Activated CD4-positive, alpha-beta memory T cell treated with anti-CD3 and anti-CD28 coated beads for 36 hours (primary cell): ENCODE data around the gene LRBA. TPM values are rescaled to one million over a fixed set of nuclear protein-coding genes. Genes with fewer than 3 reads are reported as not detected.
"Not testable (repeated sequence)": the region's sequence is repeated elsewhere in the genome, so short reads cannot be mapped to it uniquely, and the experiment has no call there.

Source experiments
- CTCF ChIA-PET: fragments of 350-600 bp; sonication (Branson Sonifier 250); formaldehyde crosslinking; loops from one replicate; lab custom pipeline; 2021; ENCODE audit warnings: antibody characterized with exemption, inconsistent platforms; lab: Charles Lee
- POLR2A ChIA-PET: fragments of 350-600 bp; sonication (Branson Sonifier 250); formaldehyde crosslinking; loops from one replicate; lab custom pipeline; 2021; ENCODE audit warnings: antibody characterized with exemption; lab: Charles Lee
- DNase-seq: peaks from one replicate; pipeline ENCODE4 v3.0.0-alpha.2; 2020
- H3K27ac Mint-ChIP-seq: one replicate; pipeline ENCODE4 v1.8.0; 2021; ENCODE audit warnings: mixed read lengths
- H3K27me3 Mint-ChIP-seq: one replicate; pipeline ENCODE4 v1.8.0; 2021; ENCODE audit warnings: mixed read lengths
- H3K36me3 Mint-ChIP-seq: one replicate; pipeline ENCODE4 v1.8.0; 2021; ENCODE audit warnings: mixed read lengths
- H3K4me1 Mint-ChIP-seq: one replicate; pipeline ENCODE4 v1.8.0; 2021; ENCODE audit warnings: low read depth, mixed read lengths
- H3K4me3 Mint-ChIP-seq: one replicate; pipeline ENCODE4 v1.8.0; 2021; ENCODE audit warnings: mild to moderate bottlenecking, mixed read lengths
- H3K9me3 Mint-ChIP-seq: one replicate; pipeline ENCODE4 v1.8.0; 2021; ENCODE audit warnings: mixed read lengths
- intact Hi-C: fragments of 100-400 bp; cut with micrococcal nuclease; formaldehyde crosslinking; loops from one replicate; pipeline ENCODE4 v1.15.1; 2023
- total RNA-seq, 2 experiments: library from RNA; stranded (reverse); gene quantifications; one replicate each; pipeline ENCODE4 v1.2.3, GENCODE V29; 2021

The LRBA gene, protein sequence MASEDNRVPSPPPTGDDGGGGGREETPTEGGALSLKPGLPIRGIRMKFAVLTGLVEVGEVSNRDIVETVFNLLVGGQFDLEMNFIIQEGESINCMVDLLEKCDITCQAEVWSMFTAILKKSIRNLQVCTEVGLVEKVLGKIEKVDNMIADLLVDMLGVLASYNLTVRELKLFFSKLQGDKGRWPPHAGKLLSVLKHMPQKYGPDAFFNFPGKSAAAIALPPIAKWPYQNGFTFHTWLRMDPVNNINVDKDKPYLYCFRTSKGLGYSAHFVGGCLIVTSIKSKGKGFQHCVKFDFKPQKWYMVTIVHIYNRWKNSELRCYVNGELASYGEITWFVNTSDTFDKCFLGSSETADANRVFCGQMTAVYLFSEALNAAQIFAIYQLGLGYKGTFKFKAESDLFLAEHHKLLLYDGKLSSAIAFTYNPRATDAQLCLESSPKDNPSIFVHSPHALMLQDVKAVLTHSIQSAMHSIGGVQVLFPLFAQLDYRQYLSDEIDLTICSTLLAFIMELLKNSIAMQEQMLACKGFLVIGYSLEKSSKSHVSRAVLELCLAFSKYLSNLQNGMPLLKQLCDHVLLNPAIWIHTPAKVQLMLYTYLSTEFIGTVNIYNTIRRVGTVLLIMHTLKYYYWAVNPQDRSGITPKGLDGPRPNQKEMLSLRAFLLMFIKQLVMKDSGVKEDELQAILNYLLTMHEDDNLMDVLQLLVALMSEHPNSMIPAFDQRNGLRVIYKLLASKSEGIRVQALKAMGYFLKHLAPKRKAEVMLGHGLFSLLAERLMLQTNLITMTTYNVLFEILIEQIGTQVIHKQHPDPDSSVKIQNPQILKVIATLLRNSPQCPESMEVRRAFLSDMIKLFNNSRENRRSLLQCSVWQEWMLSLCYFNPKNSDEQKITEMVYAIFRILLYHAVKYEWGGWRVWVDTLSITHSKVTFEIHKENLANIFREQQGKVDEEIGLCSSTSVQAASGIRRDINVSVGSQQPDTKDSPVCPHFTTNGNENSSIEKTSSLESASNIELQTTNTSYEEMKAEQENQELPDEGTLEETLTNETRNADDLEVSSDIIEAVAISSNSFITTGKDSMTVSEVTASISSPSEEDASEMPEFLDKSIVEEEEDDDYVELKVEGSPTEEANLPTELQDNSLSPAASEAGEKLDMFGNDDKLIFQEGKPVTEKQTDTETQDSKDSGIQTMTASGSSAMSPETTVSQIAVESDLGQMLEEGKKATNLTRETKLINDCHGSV (N-terminal part only)
- 10 to 100 TPM; 62.4 to 63.7 TPM for total RNA-seq

DNA sequence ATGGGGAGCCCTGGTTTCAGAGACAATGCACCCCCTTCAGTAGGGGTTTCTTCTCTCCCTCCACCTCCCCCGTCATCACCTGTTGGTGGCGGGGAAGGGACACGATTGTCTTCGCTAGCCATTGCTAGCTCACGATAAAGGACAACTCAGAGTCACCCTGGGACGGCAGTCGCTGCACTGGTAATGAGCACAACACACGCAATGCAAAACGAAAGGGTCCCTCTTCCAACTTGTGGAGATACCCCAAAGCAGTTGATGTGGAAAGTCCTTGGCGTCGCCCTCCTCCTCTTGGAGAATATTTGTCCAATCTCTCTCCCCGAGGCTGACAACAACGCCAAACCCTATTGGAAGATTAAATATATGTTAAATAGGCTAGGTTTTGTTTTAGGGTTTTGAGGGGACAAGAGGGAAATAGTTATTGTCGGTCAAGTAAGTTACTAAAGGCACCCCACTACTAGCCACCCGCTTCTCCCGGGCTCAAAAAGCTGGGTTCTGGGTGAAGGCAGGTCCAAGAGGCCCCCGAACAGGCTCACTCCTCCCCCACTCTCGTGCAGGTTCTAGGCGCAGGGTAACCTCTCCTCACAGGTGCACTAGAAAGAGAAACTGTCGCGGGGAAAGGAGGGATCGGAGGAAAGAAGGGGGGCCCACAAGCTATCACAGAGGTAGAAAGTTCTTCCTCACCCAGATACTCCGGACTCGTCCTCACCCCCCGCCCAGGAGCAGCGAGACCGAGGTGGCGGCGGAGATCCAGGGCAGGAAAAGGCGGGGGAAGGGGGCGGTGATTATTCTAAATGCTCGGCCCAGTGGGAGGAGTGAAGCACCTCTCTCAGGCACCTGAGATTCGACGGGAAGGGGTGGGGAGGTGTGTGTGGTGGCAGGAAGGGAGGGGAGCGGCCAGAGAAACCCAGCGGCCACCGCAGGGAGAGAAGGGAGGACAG lies at the start of gene LRBA:
TSS of gene LRBA (minus strand) at position 764 of the 938 bp plus-strand sequence. CDS start at position 122, 642 bp downstream.
- Mint-ChIP-seq H3K9me3 (no peaks in the 10 kb centered on the region), H3K27me3 (no peaks in the 10 kb centered on the region), H3K36me3 (peaks cover 14% of the 10 kb centered on the region), H3K4me1 (peaks cover 23% of the 10 kb centered on the region), H3K4me3 (peak within 1 kb of the TSS; percentile 100), H3K27ac (peak within 1 kb of the TSS; percentile 95)
- intact Hi-C loops: loop anchor here (1.0 to 5.0 kb wide), 8 partner anchors 16 to 747 kb away; partner anchors contain the start of genes FHIP1A, GATB and RPS3A
- CTCF ChIA-PET: interaction anchor here (1.1 to 2.7 kb wide), 2 partner anchors 54 to 84 kb away, joined by 3 to 15 read pairs; partner anchors contain the start of gene RPS3A
- peak; percentile 92 for DNase-seq
- POLR2A ChIA-PET: interaction anchor here (0.6 to 5.8 kb wide), 5 partner anchors 14 to 106 kb away, joined by 4 to 46 read pairs (median 7); partner anchors contain the start of gene RPS3A

DNA sequence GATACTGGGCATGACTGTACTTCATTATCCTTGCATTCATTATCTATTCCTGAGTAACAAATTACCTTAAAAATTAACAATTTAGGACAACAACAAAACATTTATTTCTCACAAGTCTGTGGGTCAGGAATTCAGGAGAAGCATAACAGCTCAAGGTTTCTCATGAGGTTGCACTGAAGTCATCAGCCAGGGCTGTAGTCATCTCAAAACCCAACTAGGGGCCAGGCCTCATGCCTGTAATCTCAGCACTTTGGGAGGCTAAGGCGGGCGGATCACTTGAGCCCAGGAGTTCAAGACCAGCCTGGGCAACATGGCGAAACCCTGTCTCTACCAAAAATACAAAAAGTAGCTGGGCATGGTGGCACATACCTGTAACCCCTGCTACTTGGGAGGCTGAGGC lies 48.1 kb upstream of the LRBA start:
- H3K4me3 Mint-ChIP-seq, CTCF ChIA-PET, H3K4me1 Mint-ChIP-seq, H3K36me3 Mint-ChIP-seq, H3K27me3 Mint-ChIP-seq, POLR2A ChIA-PET, H3K9me3 Mint-ChIP-seq, intact Hi-C loops, H3K27ac Mint-ChIP-seq: not testable (repeated sequence)
- DNase-seq: peak; percentile 23

DNA sequence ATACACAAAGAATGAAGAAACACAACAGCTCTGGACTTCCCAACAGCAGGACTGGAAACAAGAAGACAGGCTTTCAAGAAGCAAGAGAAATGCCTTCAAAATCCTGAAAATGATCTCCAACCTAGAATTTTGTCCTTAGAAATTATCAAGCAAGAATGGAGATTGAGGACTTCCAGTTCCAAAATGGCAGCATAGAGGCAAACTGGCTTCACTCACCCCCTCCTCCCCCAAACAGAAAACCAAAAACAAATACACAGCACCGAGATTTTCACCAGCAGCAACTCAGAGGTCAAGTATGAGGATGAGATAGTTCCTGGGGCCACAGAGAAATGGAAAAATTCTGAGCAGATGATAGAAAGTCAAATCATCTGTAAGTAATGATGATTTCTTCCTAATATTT lies 40.5 kb upstream of the LRBA start:
- H3K27ac Mint-ChIP-seq: no peak overlapping the region
- no peak for DNase-seq
- H3K9me3 Mint-ChIP-seq: no peaks in the 10 kb centered on the region
- intact Hi-C loops: no loop called here
- ChIA-PET CTCF (no interaction called here), POLR2A (no interaction called here)
- H3K4me3 Mint-ChIP-seq: no peak overlapping the region
- H3K27me3 Mint-ChIP-seq: no peaks in the 10 kb centered on the region
- no peaks in the 10 kb centered on the region for H3K36me3 Mint-ChIP-seq
- H3K4me1 Mint-ChIP-seq: no peaks in the 10 kb centered on the region

DNA sequence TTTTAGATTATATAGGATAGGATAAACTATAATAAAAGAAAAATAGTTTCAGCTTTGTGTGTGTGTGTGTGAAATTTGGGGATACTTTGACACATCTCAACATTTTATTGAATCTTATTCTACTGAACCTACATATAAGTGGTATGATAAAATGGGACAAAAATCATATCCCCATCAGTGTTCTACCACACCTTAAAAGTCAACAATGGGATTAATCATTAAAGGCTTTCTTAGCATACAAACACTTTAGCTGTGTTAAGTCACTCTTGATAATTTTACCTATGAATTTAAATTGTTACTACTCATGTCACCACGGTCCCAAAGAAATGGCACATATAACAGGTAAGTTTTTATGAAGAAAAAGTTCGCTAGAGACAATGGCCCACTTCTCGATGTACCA lies 37.7 kb upstream of the LRBA start:
- intact Hi-C loops: no loop called here
- no peak overlapping the region for H3K27ac Mint-ChIP-seq
- ChIA-PET CTCF (interaction anchor here (0.6 kb wide), 1 partner anchor 501 kb away, joined by 8 read pairs; no protein-coding TSS in a partner anchor), POLR2A (no interaction called here)
- H3K36me3 Mint-ChIP-seq: no peaks in the 10 kb centered on the region
- H3K4me3 Mint-ChIP-seq: no peak overlapping the region
- H3K4me1 Mint-ChIP-seq: no peaks in the 10 kb centered on the region
- DNase-seq: no peak
- no peaks in the 10 kb centered on the region for H3K27me3 Mint-ChIP-seq
- no peaks in the 10 kb centered on the region for H3K9me3 Mint-ChIP-seq

DNA sequence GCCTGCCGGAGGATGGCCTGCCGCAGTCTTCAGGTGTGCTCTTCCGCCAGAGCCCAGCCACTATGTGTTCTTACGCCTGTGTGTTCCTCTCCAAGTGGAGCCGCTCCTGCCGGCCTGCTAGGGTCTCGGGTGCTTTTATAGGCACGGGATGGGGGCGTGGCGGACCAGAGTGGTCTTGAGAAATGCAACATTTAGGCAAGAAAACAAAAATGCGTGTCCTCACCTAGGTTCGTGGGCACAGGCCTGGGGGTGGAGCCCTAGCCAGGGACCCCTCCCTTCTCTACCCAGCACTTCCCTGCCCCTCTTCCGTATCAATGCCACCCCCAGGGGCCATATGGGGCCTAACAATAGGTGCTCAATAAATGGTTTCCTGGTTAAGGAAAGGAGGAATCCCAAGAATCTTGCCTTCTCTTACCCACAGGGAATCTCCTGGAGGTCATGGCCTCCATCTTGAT lies 34.4 kb upstream of the LRBA start:
- H3K9me3 Mint-ChIP-seq: no peaks in the 10 kb centered on the region
- no peaks in the 10 kb centered on the region for H3K4me1 Mint-ChIP-seq
- H3K27me3 Mint-ChIP-seq: no peaks in the 10 kb centered on the region
- POLR2A ChIA-PET: no interaction called here
- H3K36me3 Mint-ChIP-seq: no peaks in the 10 kb centered on the region
- no peak overlapping the region for H3K27ac Mint-ChIP-seq
- no peak for DNase-seq
- CTCF ChIA-PET: no interaction called here
- intact Hi-C loops: no loop called here
- no peak overlapping the region for H3K4me3 Mint-ChIP-seq

DNA sequence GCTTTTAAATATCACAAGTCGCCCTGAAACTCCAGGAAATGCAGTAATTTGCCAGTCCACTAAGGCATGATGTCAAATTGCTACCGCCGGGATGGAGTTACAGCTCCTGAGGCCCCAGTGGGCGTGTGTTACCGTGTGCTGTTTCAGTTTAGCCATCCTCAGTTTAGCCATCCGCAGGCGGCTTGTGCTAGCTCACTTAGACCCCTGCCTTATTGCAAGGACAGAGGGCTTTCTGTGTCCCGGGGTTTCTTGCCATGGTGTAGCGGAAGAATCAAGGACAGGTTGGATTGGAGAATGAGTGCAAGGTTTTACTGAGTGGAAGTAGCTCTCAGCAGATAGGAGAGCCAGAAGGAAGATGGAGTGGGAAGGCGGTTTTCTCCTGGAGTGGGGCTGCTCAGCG lies 33.8 kb upstream of the LRBA start:
- ChIA-PET CTCF (no interaction called here), POLR2A (no interaction called here)
- H3K36me3 Mint-ChIP-seq: no peaks in the 10 kb centered on the region
- no peaks in the 10 kb centered on the region for H3K27me3 Mint-ChIP-seq
- intact Hi-C loops: no loop called here
- H3K9me3 Mint-ChIP-seq: no peaks in the 10 kb centered on the region
- H3K4me3 Mint-ChIP-seq: no peak overlapping the region
- peaks cover under 1% of the 10 kb centered on the region for H3K4me1 Mint-ChIP-seq
- DNase-seq: no peak
- H3K27ac Mint-ChIP-seq: no peak overlapping the region

DNA sequence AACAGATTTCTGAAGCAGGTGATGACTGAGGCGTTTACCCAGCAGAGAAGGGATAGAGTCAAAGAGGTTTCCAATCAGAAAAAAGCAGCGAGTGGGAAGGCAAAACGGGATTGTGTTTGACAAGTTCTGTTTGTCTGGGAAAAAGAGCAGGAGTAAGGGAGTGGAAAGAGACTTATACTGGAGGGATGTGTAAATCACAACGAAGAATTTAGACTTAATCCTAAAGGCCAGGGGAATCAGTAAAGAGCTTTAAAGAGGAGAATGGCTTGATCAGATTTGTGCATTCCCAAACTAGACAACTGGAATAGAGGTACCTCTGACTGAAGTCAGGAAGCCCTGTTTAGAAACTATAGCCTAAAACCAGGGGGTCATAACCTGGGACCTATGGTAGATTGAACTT lies 31.5 kb upstream of the LRBA start:
- ChIA-PET POLR2A (no interaction called here), CTCF (interaction anchor here (1.0 kb wide), 1 partner anchor 180 kb away, joined by 3 read pairs; no protein-coding TSS in a partner anchor)
- Mint-ChIP-seq H3K27me3 (no peaks in the 10 kb centered on the region), H3K4me3 (no peak overlapping the region), H3K9me3 (no peaks in the 10 kb centered on the region), H3K27ac (no peak overlapping the region), H3K36me3 (no peaks in the 10 kb centered on the region), H3K4me1 (peaks cover 2% of the 10 kb centered on the region)
- intact Hi-C loops: no loop called here
- DNase-seq: no peak

DNA sequence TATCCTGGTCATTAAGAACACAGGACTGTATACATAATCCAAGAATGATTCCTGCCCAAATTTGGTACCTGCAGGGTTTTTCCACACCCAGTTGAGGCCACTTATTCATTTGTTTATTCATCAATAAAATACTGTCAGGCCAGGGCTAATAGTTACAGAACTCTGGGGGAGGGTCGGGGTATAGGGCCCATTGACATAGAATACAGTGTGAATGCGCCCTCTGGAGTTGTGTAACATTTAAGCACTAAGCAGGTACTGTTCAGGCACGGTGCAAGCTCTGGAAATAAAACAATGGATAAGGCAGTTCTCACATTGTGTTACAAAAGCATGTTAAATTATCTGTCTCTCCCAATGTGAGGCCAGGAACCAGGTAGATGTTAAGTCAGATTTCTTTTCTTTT lies 30.8 kb upstream of the LRBA start:
- H3K9me3 Mint-ChIP-seq: no peaks in the 10 kb centered on the region
- intact Hi-C loops: no loop called here
- H3K4me1 Mint-ChIP-seq: peaks cover 2% of the 10 kb centered on the region
- POLR2A ChIA-PET: no interaction called here
- no peaks in the 10 kb centered on the region for H3K36me3 Mint-ChIP-seq
- no peak overlapping the region for H3K4me3 Mint-ChIP-seq
- H3K27me3 Mint-ChIP-seq: no peaks in the 10 kb centered on the region
- CTCF ChIA-PET: interaction anchor here (1.0 kb wide), 1 partner anchor 179 kb away, joined by 3 read pairs; no protein-coding TSS in a partner anchor
- no peak overlapping the region for H3K27ac Mint-ChIP-seq
- no peak for DNase-seq

DNA sequence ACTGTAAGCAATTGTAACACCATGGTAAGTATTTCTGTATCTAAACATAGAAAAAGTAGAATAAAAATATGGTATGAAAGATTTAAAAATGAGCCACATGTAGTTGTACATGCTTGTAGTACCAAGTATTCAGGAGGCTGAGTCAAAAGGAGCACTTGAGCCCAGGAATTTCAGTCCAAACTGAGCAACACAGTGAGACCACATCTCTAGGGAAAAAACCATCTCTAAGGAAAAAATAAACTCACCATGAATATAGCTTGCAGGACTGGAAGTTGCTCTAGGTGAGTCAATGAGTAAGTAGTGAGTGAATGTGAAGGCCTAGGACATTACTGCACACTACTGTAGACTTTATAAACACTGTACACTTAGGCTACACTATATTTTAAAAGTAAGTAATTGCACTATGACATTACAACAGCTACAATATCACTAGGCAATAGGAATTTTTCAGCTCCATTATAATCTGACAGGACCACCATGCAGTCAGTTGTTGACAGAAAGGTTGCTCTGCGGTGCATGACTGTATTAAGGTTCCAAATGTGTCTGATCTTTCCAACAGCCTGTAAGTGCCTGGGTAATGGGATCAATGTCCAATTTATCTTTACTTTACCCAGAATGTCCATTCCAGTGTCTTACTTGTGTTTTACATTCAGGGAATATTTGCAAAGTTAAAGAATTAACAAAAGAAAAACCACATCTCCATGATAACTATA lies 28.9 kb upstream of the LRBA start:
- H3K36me3 Mint-ChIP-seq: no peaks in the 10 kb centered on the region
- intact Hi-C loops: no loop called here
- no peak for DNase-seq
- POLR2A ChIA-PET: interaction anchor here (1.0 kb wide), 1 partner anchor 54 kb away, joined by 4 read pairs; no protein-coding TSS in a partner anchor
- no peaks in the 10 kb centered on the region for H3K9me3 Mint-ChIP-seq
- H3K27me3 Mint-ChIP-seq: no peaks in the 10 kb centered on the region
- no peak overlapping the region for H3K27ac Mint-ChIP-seq
- no peak overlapping the region for H3K4me3 Mint-ChIP-seq
- peaks cover 2% of the 10 kb centered on the region for H3K4me1 Mint-ChIP-seq
- CTCF ChIA-PET: interaction anchor here (0.5 kb wide), 1 partner anchor 31 kb away, joined by 3 read pairs; no protein-coding TSS in a partner anchor

DNA sequence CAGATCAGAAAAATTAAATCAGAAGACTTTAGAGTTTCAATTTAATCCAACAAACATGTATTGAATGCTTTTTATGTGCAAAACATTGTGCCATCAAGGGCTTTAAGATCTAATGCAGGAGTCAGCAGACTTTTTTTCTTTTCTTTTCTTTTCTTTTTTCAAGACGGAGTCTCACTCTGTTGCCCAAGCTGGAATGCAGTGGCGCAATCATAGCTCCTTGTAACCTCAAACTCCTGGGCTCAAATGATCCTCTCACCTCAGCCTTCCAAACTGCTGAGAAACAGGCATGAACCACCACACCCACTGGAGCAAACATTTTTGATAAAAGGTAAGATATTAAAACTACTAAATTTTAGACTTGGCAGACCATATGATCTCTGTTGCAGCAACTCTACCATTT lies 24.6 kb upstream of the LRBA start:
- Mint-ChIP-seq H3K4me1 (peaks cover 4% of the 10 kb centered on the region), H3K4me3 (no peak overlapping the region), H3K9me3 (no peaks in the 10 kb centered on the region), H3K36me3 (no peaks in the 10 kb centered on the region), H3K27ac (no peak overlapping the region), H3K27me3 (no peaks in the 10 kb centered on the region)
- intact Hi-C loops: no loop called here
- ChIA-PET POLR2A (no interaction called here), CTCF (no interaction called here)
- no peak for DNase-seq
